GM04504 (cell line): ENCODE results near the gene VAPA.
A peak's percentile ranks its signal among the peaks of the same experiment; 100 is the strongest.

Source experiments
- DNase-seq: peaks from one replicate; pipeline ENCODE4 v3.0.0-alpha.2; 2012; ENCODE audit warnings: low read depth

VAPA gene, protein sequence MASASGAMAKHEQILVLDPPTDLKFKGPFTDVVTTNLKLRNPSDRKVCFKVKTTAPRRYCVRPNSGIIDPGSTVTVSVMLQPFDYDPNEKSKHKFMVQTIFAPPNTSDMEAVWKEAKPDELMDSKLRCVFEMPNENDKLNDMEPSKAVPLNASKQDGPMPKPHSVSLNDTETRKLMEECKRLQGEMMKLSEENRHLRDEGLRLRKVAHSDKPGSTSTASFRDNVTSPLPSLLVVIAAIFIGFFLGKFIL

DNA sequence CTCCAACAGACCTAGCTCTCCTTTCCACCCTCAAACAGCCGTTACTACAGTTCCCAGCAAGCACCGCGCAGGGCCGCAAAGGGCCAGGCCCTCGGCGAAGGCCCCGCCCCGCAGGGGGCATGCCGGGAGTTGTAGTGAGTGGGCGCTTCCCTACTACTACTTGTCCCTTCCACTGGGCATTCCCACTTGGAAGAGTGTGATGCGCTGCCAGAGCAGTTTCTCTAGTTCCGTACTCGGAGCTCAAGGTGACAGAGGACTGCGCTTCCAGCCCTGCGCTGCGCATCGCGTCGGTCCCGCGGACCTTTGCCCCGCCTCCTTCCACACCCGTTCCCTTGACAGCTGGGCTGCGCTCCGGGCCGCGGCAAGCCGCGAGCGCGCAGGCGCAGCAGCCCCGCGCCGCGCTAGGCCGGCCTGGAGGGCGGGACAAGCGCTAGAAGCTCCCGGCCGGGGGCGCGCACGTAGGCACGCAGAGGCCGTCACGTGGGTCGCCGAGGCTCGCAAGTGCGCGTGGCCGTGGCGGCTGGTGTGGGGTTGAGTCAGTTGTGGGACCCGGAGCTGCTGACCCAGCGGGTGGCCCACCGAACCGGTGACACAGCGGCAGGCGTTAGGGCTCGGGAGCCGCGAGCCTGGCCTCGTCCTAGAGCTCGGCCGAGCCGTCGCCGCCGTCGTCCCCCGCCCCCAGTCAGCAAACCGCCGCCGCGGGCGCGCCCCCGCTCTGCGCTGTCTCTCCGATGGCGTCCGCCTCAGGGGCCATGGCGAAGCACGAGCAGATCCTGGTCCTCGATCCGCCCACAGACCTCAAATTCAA is at the start of gene VAPA:
TSS of gene VAPA (plus strand) at position 491 of the 808 bp plus-strand sequence. CDS start at position 732, 241 bp downstream.
- peak; percentile 92 for DNase-seq

DNA sequence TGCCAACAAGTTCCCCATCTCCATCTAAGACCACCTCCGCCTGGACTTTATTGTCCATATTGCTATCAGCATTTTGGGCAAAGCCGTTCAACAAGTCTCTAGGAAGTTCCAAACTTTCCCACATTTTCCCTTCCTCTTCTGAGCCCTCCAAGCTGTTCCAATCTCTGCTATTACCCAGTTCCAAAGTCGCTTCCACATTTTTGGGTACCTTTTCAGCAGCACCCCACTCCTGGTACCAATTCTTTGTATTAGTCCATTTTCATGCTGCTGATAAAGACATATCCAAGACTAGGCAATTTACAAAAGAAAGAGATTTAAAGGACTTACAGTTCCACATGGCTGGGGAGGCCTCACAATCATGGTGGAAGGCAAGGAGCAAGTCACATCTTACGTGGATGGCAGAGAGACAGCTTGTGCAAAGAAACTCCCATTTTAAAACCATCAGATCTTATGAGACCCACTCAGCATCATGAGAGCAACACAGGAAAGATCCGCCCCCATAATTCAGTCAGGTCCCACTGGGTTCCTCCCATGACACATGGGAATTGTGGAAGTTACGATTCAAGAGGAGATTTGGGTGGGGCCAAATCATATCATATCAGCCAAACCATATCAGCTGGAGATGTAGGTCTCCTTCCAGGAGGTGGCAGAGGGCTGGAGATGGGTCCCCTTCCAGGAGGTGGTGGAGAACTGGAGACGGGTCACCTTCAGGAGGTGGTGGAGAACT is 47.9 kb upstream of the VAPA start:
- DNase-seq: no peak

DNA sequence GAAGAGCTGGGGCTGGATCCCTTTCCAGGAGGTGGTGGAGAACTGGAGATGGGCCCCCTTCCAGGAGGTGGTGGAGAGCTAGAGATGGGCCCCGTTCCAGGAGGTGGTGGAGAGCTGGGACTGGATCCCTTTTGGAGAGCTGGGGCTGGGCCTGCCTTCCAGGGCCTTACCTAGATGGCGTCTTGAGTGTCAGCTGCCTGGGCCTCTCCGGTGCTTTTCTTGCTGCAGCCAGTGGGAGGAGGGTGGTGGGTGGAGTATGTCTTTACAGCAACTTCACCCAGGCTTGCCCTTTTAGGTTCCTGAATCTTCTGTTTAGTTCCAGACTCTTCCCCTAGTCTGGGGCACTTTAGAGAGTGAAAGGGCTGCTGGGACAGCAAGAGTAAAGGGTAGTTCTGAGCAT is 47.2 kb upstream of the VAPA start:
- DNase-seq: no peak

DNA sequence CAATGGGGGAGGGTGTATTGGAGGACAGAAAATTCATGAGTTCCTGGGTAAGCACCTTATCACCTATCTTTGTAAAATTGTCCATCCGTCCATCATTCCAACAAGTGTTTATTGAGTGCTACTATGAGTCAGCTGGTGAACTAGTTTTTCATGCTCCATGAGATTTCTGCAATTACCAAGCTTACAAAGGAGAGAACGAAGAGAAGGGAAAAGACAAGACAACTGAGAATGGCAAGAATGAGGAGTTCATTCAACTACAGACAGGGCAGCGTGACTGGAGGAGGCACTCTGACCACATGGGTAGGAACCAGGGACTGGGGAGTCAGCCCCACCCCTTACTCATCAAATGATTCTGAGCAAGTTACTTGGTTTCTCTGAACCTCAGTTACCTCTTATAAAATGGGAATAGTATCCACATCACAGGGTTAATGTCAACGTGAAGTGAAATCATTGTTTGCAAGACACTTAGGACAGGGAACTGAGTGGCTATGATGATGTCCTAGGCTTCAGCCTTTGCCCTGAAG is 46.7 kb upstream of the VAPA start:
- DNase-seq: no peak

DNA sequence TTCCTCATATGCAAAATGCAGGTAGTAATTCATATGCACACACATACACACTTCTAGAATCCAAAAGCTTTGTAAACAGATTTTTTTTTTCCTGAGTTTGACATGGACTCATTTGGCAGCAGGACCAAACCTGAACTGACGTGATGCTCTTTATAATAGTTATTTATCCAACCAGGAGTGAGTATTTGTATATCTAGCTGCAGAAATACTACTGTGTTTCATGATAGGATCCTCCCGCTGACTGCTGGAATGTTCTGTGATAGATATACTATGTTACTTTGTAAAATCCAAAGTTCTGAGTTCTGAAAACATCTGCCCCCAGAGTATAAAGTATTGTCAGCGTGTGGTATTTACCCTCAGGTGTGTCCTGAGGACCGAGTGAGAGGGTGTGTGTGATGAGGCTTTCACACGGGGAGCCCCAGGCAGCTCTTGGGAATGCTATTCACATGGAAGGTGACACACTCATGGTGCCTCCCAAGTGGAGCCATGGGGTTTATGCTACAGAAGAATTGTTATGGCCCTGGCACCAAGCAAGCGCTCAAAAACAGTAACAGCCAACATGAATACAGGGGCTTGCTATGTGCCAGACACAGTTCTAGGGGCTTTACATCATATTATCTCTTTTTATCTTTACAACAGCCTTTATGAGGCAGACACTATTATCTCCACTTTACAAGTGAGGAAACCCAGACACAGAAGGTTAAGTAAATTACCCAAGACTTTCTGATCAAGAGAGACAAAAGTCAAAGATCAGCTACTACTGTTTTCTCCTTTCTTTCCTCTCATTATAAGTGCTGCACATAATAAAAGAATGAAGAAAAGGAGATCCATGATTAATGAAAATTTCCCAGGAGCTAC is 44.7 kb upstream of the VAPA start:
- DNase-seq: no peak

DNA sequence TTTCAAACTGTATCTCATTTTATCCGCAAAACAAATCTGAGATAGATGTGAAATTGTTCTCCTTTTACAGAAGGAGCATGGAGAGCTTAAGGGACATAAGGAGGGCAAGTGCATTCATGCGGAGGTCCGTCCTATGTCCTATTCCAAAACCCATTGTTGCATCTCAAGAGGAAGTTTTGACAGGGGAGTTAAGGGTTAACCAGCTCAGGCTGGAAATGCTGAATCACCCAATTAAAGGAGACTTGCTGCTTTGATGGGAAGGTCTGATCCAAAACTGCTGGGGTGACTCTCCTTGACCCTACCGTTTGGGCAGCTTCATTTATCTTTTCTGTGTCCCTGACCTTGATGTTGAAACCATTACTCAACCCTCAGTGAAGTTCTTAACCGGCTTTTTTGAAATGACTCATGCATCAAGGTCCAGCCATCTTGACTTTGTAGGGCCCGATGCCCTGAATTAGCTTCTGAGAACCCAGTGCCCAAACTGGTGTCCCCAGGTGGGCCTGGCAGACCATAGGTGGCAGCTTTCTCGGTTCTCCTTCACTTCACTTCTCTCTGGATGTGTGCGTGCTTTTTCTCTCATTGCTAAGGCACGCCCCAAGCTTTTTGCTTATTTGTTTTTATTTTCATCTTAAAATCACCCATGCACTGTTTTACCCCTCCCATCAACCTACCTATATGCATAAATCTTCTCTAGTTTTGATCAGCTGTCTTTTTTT is 43.9 kb upstream of the VAPA start:
- DNase-seq: peak; percentile 28

DNA sequence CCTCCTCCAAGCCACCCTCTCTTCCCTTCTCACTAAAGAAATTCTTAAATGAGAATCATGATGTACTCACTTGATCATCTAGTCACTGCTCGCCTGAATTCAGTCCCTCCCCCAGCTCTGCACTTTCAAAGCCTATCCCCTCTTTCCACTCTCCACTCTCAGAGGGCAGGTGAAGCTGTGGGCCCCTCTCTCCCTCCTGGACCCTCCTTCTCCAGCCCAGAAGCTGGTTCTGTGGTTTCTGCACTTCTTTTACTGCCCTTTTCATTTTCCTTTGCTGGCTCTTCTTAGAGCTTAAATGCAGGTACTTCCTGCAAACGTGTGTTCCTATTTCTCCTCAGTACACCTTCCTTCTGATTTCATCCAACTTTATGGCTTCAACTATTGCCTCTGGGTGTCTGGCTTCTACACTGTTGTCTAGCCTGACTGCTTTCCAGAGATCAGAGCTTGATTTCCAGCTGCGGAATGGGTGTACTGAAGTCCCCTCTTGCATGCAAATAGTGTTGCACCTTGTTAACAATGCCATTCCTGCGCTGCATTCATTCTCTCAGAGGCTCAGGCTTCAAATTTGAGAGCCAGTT is 43.3 kb upstream of the VAPA start:
- no peak for DNase-seq

DNA sequence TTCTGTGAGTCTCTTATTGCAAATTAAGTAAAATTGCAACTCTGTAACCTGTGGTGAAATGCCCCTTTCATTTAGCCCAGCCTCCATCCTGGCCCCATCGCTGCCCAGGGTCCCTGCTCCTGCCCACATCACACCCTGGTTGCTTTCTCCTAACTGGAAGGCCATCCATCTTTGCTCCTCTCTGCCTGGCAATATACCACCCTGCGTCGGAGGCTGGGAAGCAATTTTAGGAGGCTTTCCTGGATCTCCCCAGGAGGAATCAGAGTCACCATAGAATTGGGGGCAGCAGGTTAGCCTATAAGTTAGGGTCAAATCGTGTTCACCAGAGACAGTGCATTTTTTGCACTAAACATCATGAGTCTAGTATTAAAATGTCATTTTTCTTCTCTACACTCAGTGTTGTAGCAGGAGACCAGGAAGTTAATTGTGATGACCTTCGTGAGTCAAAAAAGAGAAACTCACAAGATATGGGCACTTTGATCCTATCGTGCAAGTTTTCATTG is 42.5 kb upstream of the VAPA start:
- no peak for DNase-seq

DNA sequence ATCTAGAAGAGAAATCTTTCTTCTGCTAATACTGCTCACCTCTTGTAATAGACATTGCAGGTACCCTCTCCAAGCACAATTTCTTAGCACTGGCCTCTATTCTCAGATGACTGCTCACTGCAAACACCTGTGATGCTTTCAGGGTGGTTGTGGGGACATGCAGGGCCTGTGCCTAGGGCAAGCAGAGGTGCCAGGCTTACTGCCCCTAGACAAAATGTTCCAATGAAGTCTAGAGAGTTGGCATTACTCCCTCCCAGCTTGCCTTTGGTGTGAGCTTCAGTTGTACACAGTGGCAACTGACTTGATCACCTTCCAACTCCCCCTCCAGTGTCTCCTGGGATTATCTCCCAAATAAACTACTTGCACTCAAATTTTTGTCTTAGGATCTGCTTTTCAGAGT is 41.0 kb upstream of the VAPA start:
- no peak for DNase-seq

DNA sequence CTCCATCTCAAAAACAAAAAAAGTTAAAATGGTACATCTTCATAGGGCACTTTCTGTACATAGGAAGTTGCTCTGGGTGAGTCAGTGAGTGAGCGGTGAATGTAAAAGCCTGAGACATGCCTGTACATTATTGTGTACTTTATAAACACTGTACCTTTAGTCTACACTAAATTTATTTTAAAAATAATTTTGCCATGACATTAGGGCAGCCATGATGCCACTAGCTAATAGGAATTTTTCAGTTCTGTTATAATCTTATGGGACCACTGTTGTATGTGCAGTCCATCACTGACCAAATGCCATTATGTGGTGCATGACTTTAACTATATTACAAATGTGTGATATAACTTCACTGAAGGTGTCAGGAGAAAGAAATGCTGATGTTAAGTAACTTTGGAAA is 39.1 kb upstream of the VAPA start:
- DNase-seq: no peak

DNA sequence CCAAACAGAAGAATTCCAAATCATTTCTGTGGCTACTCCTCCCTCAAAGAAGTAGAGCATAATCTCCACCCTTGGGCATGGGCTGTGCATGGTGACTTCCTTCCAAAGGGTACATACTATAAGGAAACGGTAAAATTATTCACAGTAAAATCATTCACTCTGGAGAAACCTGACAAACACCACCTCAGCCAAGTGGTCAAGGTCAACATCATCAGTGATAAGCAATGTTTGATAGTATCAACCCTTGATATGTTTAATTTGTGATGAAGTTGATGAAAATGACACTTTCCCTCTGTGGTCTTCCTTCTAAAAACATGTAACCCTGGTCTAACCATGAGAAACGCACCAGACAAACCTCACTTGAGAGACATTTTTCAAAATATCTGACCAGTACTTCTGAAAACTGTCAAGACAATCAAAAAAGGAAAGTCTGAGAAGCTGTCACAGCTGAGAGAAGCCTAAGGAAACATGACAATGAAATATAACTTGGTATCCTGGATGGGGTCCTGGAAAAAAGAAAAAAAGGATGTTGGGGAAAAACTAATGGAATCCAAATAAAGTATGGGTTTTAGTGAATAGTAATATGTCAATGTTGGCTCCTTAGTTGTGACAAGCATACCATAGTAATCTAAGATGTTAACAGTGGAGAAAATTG is 37.5 kb upstream of the VAPA start:
- DNase-seq: no peak

DNA sequence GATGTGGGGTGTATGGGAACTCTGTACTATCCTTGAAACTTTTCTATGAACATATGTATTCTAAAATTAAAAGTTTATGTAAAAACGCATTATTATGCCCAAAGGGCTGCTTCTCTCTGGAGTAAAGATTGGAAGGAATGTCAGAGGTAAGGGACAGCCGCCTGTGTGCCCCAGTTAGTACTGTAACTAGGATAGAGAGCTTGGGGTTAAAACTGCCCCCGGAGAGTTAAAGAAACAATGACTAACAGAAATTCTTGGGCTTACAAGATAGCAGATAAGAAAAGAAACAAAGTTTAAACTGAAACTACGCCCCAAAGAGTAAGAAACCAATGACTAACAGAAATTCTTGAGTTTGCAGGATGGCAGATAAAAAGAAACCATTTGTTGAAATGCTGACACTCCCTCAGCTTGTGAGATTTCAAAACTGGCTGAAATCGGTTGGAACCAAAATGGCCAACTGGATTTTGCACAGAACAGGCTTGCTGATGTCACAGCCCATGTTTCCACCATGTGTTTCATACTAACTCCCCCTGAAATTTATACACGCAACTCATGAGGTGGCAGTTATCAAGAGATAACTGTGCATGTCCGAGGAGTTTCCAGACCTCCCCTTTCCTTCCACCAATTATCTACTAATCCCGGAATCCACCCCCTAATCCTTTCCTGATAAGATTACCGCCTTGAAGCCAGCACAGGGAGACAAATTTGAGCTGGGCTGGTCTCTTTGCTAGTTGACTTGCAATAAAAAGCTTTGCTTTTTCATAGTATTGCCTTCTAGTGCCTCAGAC is 36.8 kb upstream of the VAPA start:
- DNase-seq: peak; percentile 63

DNA sequence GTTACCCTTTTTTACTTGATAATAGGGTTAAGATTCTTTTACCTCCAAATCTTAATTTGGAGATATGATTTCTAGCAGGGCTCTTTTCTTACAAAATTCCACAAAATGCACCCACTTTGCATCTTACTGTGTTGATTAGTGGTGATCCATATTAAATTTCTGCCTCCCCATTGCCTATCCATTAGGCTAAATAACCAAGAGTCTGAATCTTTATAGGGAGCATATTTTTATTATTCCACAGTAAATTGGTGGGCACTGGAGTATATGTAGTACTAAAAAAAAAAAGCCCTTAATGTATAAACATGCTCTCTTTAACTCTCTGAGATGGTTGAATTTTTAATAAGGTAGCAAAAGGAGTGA is 36.2 kb upstream of the VAPA start:
- no peak for DNase-seq

DNA sequence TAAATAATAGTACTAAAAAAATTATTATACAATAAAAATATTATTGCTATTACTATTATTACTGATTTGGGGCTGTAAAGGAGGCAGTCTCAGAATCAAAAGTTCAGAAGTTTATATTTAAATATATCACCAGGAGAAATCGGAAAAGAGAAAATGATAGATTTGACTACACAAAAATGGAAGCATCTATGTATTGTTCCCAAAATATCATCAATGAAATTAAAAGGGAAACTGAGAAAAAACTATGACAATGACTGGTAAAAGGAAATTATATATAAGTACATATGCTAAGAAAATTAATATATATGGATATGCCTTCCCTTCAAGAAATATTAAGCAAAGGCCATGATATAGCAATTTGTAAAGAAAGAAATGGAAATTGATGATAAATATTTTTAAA is 35.7 kb upstream of the VAPA start:
- no peak for DNase-seq

DNA sequence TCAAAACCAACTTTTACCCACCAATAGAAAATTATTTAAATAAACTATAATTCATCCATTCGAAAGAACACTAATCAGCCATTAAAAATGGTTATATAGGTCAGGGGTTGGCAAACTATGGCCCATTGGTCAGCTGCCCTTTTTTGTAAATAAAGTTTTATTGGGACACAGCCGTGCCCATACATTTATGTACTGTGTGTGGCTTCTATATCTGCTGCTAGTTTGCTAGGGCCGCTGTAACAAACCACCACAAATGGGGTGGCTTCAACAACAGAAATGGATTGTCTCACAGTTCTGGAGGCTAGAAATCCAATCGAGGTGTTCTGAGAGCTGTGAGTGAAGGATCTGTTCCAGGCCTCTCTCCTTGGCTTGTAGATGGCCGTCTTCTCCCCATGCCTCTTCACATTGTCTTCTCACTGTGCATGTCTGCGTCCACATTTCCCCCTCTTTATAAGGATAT is 35.0 kb upstream of the VAPA start:
- DNase-seq: no peak

DNA sequence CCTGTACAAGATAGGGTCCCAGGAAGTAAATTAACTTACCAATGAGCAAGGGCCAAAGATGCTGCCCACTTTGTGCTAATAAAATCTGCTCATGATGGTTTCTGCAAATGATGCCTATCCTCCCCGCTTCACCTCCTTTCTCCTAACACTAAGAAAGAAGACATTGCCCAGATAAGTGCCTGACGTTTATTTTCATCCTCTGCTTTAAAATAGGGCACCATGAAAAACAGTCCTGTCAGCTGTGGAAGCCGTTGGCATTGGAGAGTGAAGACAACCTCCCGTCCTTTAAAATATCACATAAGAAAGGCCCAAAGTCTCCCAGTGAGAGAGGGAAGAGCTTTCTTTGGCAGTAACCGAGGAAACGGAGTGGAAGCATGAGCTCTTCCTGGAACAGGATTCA is 29.7 kb upstream of the VAPA start:
- no peak for DNase-seq

DNA sequence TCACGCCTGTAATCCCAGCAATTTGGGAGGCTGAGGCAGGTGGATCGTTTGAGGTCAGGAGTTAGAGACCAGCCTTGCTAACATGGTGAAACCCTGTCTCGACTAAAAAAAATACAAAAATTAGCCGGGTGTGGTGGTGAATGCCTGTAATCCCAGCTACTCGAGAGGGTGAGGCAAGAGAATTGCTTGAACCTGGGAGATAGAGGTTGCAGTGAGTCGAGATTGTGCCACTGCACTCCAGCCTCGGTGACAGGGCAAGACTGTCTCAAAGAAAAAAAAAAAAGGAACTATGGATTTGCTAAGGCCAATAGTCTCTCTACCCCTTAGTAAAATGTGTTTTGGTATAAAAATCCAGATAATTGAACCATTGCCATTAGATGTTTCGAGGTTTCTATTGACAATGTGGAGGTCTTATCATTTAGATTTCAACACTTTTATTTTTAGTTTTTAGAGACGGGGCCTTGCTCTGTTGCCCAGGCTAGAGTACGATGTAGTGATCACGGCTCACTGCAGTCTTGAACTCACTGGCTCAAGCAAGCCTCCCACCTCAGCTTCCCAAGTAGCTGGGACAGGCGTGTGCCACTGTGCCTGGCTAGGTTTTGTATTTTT is 29.2 kb upstream of the VAPA start:
- no peak for DNase-seq

DNA sequence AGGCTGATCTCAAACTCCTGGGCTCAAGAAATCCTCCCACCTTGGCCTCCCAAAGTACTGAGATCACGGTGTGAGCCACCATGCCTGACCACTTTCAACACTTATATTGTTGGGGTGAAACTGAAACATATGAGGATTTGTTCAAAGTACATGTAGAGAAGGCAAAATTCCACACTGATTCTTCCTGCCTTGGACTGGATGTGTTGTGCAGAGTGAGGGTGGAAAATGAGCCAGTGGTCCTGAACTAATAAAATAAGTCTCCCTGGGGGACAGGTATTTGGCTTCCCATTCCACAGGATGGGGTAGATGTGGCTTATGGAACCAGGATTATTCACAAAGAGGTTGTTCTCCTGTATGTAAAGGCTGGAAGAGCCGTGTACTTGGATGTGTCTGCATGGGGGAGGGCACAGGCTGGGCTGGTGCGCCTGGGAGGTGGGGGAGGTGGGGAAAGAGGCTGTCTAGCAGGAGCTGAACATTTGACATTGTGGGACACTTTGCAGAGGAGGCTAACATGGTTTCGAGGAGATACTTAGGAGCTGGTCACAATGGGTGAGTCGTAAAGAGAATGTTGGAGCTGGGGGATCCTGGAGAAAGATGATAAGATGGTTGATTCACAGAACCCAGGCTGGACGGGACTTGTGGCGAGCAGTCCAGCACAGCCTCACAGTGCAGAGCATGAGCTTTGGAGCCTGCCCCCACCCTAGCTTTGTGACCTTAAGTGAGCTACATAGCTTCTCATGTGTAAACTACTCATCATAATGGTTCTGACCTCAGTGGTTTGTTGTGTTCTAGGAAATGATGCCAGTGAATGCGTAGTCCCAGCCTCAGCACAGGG is 28.4 kb upstream of the VAPA start, which contains the start of gene TXNDC2:
TSS of gene TXNDC2 (plus strand) at position 804 of the 835 bp plus-strand sequence. CDS start 708 bp downstream, outside the sequence.
- no peak for DNase-seq
